ENCODE data around the gene IL10RB.

DNA sequence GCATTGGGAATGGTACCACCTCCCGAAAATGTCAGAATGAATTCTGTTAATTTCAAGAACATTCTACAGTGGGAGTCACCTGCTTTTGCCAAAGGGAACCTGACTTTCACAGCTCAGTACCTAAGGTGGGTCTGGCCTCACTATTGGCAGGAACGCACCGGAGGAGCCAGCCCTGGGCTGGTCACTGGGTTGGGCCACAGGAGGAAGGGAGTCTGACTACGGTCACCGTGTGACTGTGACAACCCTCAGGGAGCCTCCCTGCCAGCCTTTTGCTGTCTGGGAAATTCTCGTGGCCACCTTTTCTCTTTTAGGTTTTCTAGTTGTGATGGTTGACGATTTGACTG lies 2.2 kb downstream of the IL10RB start:
- TF ChIP-seq, protein P1, sequence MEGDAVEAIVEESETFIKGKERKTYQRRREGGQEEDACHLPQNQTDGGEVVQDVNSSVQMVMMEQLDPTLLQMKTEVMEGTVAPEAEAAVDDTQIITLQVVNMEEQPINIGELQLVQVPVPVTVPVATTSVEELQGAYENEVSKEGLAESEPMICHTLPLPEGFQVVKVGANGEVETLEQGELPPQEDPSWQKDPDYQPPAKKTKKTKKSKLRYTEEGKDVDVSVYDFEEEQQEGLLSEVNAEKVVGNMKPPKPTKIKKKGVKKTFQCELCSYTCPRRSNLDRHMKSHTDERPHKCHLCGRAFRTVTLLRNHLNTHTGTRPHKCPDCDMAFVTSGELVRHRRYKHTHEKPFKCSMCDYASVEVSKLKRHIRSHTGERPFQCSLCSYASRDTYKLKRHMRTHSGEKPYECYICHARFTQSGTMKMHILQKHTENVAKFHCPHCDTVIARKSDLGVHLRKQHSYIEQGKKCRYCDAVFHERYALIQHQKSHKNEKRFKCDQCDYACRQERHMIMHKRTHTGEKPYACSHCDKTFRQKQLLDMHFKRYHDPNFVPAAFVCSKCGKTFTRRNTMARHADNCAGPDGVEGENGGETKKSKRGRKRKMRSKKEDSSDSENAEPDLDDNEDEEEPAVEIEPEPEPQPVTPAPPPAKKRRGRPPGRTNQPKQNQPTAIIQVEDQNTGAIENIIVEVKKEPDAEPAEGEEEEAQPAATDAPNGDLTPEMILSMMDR (IDR thresholded peaks at IDR 0.05; ENCODE audit: control extremely low read depth in 1 of 3, insufficient read depth in 1 of 3, low read depth in 1 of 3, low read length in 3 of 3), result no peak
- TF ChIP-seq EZH2 (IDR thresholded peaks at IDR 0.05; ENCODE audit: low read depth, low read length, severe bottlenecking) (no peak), FOSL1 (IDR thresholded peaks at IDR 0.05; ENCODE audit: insufficient read depth, low read depth, low read length) (no peak), SRF (IDR thresholded peaks at IDR 0.05; ENCODE audit: low read depth, low read length) (no peak), GABPA (IDR thresholded peaks at IDR 0.05; ENCODE audit: borderline replicate concordance, insufficient read depth, low read length) (no peak), PHF8 (conservative IDR thresholded peaks at IDR 0.05; ENCODE audit: low read depth, low read length) (no peak), RAD21 (IDR thresholded peaks at IDR 0.05 in 1 of 2, conservative IDR thresholded peaks at IDR 0.05 in 1 of 2; ENCODE audit: low read depth in 2 of 2, low read length in 2 of 2) (no peak), EP300 (IDR thresholded peaks at IDR 0.05; ENCODE audit: borderline replicate concordance in 1 of 2, low read depth in 2 of 2, low read length in 2 of 2) (no peak), SP2 (IDR thresholded peaks at IDR 0.05; ENCODE audit: low read length) (no peak)

All from H1 (cell line).